Right lobe of liver (tissue), 4 donors: ENCODE measurements around the gene TMEM270.

ENCODE experiments used
- CTCF ChIP-seq, 4 donors: fragments of 200-600 bp in 3 of 4; fragments of 450-650 bp in 1 of 4; IDR thresholded peaks; one replicate each; pipeline versions ENCODE4 v1.5.1 to v1.8.0; 2016 to 2022; ENCODE audit warnings: antibody characterized with exemption in 4 of 4, mild to moderate bottlenecking in 2 of 4
- POLR2A ChIP-seq: fragments of 450-650 bp; IDR thresholded peaks from one replicate; pipeline ENCODE4 v1.6.1; 2017; ENCODE audit warnings: antibody characterized with exemption, mild to moderate bottlenecking
- donor health status: DM: no; HTN: no; CAD: no.
- donor health status: DM: no; HTN: no; CAD: no.
- donor health status: DM: no; HTN: yes; CAD: no.

- TF ChIP-seq POLR2A (peak; percentile 56), CTCF (IDR thresholded peaks at IDR 0.05) (no peak)
These were observed 9.1 kb downstream of the TMEM270 start for GRCh38 chr7:73870041-73870492.
